Measurements from ENCODE around the gene NCOA7. TPM values are rescaled to one million over a fixed set of nuclear protein-coding genes. Genes with fewer than 3 reads are reported as not detected.
A peak's percentile ranks its signal among the peaks of the same experiment; 100 is the strongest.

Gene NCOA7
- total RNA-seq, 4 donors from 2014 or later = 17.9 to 72.8 (median 40.6) TPM

- Histone ChIP-seq H3K36me3 (no peaks in the 10 kb centered on the region), H3K27me3 (no peaks in the 10 kb centered on the region), H3K4me3 (no peak overlapping the region), H3K4me1 (no peaks in the 10 kb centered on the region), H3K27ac (no peak overlapping the region), H3K9me3 (no peaks in the 10 kb centered on the region)
- DNase-seq = no peak
- intact Hi-C loops (cut with DNase I; ENCODE audit: low total_unique reads) = no loop called here
- TF ChIP-seq CTCF (IDR thresholded peaks at IDR 0.05) (no peak), POLR2A (IDR thresholded peaks at IDR 0.05) (no peak)
Observed at GRCh38 chr6:125952764-125953501, 162.2 kb downstream of the NCOA7 start.

GRCh38 chr6:125953502-125953875, 162.7 kb downstream of the NCOA7 start:
- intact Hi-C loops (cut with DNase I; ENCODE audit: low total_unique reads) = no loop called here
- Histone ChIP-seq H3K27ac (no peak overlapping the region), H3K36me3 (no peaks in the 10 kb centered on the region), H3K27me3 (no peaks in the 10 kb centered on the region), H3K4me1 (no peaks in the 10 kb centered on the region), H3K4me3 (no peak overlapping the region), H3K9me3 (no peaks in the 10 kb centered on the region)
- DNase-seq = no peak
- TF ChIP-seq CTCF (IDR thresholded peaks at IDR 0.05) = no peak
- no peak for TF ChIP-seq POLR2A (IDR thresholded peaks at IDR 0.05)

- H3K27ac ChIP-seq = no peak overlapping the region
- intact Hi-C loops (cut with DNase I; ENCODE audit: low total_unique reads) = no loop called here
- no peaks in the 10 kb centered on the region for H3K27me3 ChIP-seq
- no peaks in the 10 kb centered on the region for H3K9me3 ChIP-seq
- TF ChIP-seq CTCF (IDR thresholded peaks at IDR 0.05) (no peak), POLR2A (IDR thresholded peaks at IDR 0.05) (no peak)
- no peak overlapping the region for H3K4me3 ChIP-seq
- no peaks in the 10 kb centered on the region for H3K4me1 ChIP-seq
- DNase-seq = no peak
- no peaks in the 10 kb centered on the region for H3K36me3 ChIP-seq
Observed at GRCh38 chr6:125954735-125955339, 164.1 kb downstream of the NCOA7 start.

- H3K4me3 ChIP-seq = peak overlapping the region; percentile 76 to 95
- intact Hi-C loops (cut with DNase I; ENCODE audit: low total_unique reads) = no loop called here
Observed at GRCh38 chr6:125955973-125956372, 165.2 kb downstream of the NCOA7 start.

More at GRCh38 chr6:125955973-125956372, 165.2 kb downstream of the NCOA7 start:
- TF ChIP-seq CTCF (IDR thresholded peaks at IDR 0.05) (no peak), POLR2A (IDR thresholded peaks at IDR 0.05) (no peak)
- Histone ChIP-seq H3K27ac (peak overlapping the region; percentile 91 to 95), H3K9me3 (no peaks in the 10 kb centered on the region), H3K27me3 (no peaks in the 10 kb centered on the region), H3K4me1 (no peaks in the 10 kb centered on the region), H3K36me3 (no peaks in the 10 kb centered on the region)
- no peak for DNase-seq
